Activated naive CD4-positive, alpha-beta T cell treated with anti-CD3 and anti-CD28 coated beads, Interleukin-2, amount 10 ng/mL, durations not matched to agents 7 days and 5 days (primary cell): ENCODE results near the gene RNF126.

Experiments used
- CTCF ChIA-PET: fragments of 350-600 bp; sonication (Branson Sonifier 250); formaldehyde crosslinking; loops from one replicate; lab custom pipeline; 2021; ENCODE audit warnings: antibody characterized with exemption; lab: Charles Lee
- DNase-seq: peaks from one replicate; pipeline ENCODE4 v3.0.0-alpha.2; 2020
- H3K27ac Mint-ChIP-seq: one replicate; pipeline ENCODE4 v1.8.0; 2021; ENCODE audit warnings: mild to moderate bottlenecking, moderate library complexity, mixed read lengths
- H3K27me3 Mint-ChIP-seq: one replicate; pipeline ENCODE4 v1.8.0; 2021; ENCODE audit warnings: mild to moderate bottlenecking, mixed read lengths
- H3K36me3 Mint-ChIP-seq: one replicate; pipeline ENCODE4 v1.8.0; 2021; ENCODE audit warnings: mixed read lengths
- H3K4me1 Mint-ChIP-seq: one replicate; pipeline ENCODE4 v1.8.0; 2021; ENCODE audit warnings: mixed read lengths
- H3K4me3 Mint-ChIP-seq: one replicate; pipeline ENCODE4 v1.8.0; 2021; ENCODE audit warnings: mild to moderate bottlenecking, moderate library complexity, mixed read lengths
- H3K9me3 Mint-ChIP-seq: one replicate; pipeline ENCODE4 v1.8.0; 2021; ENCODE audit warnings: mixed read lengths

The RNF126 gene

GRCh38 chr19:694481-695351, 31.7 kb upstream of the RNF126 start:
- no peak for DNase-seq
- no peaks in the 10 kb centered on the region for H3K36me3 Mint-ChIP-seq
- no peak overlapping the region for H3K4me3 Mint-ChIP-seq
- no peaks in the 10 kb centered on the region for H3K4me1 Mint-ChIP-seq
- no peak overlapping the region for H3K27ac Mint-ChIP-seq
- H3K9me3 Mint-ChIP-seq, result no peaks in the 10 kb centered on the region
- H3K27me3 Mint-ChIP-seq, result peaks cover 52% of the 10 kb centered on the region
- CTCF ChIA-PET, result no interaction called here

GRCh38 chr19:690203-690602, 27.2 kb upstream of the RNF126 start:
- CTCF ChIA-PET, result no interaction called here
- no peaks in the 10 kb centered on the region for H3K9me3 Mint-ChIP-seq
- peaks cover 22% of the 10 kb centered on the region for H3K27me3 Mint-ChIP-seq
- H3K27ac Mint-ChIP-seq, result no peak overlapping the region
- no peaks in the 10 kb centered on the region for H3K4me1 Mint-ChIP-seq
- H3K4me3 Mint-ChIP-seq, result no peak overlapping the region
- DNase-seq, result no peak
- no peaks in the 10 kb centered on the region for H3K36me3 Mint-ChIP-seq

DNA sequence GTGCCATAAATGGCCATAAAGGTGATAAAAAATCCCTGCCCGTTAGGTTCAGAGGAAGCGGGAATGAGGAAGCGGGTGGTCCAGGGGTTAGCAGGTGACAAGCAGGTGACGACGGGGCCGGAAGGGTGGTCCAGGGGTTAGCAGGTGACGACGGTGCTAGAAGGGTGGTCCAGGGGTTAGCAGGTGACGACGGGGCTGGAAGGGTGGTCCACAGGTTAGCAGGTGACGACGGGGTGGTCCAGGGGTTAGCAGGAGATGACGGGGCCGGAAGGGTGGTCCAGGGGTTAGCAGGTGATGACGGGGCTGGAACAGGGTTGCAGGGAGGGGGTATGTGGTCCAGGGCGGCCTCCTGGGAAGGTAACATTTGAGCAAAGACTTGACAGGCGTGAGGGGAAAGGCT, 26.0 kb upstream of the RNF126 start:
- Mint-ChIP-seq H3K27ac (no peak overlapping the region), H3K27me3 (peaks cover 10% of the 10 kb centered on the region), H3K9me3 (no peaks in the 10 kb centered on the region), H3K36me3 (no peaks in the 10 kb centered on the region), H3K4me1 (no peaks in the 10 kb centered on the region), H3K4me3 (no peak overlapping the region)
- CTCF ChIA-PET, result no interaction called here
- no peak for DNase-seq

- CTCF ChIA-PET, result interaction anchor here (1.1 kb wide), 1 partner anchor 313 kb away, joined by 3 read pairs; no protein-coding TSS in a partner anchor
- no peak for DNase-seq
- Mint-ChIP-seq H3K27me3 (peaks cover 4% of the 10 kb centered on the region), H3K36me3 (no peaks in the 10 kb centered on the region), H3K9me3 (no peaks in the 10 kb centered on the region), H3K27ac (no peak overlapping the region), H3K4me1 (no peaks in the 10 kb centered on the region), H3K4me3 (no peak overlapping the region)
These were observed 25.2 kb upstream of the RNF126 start for GRCh38 chr19:688214-688613.

DNA sequence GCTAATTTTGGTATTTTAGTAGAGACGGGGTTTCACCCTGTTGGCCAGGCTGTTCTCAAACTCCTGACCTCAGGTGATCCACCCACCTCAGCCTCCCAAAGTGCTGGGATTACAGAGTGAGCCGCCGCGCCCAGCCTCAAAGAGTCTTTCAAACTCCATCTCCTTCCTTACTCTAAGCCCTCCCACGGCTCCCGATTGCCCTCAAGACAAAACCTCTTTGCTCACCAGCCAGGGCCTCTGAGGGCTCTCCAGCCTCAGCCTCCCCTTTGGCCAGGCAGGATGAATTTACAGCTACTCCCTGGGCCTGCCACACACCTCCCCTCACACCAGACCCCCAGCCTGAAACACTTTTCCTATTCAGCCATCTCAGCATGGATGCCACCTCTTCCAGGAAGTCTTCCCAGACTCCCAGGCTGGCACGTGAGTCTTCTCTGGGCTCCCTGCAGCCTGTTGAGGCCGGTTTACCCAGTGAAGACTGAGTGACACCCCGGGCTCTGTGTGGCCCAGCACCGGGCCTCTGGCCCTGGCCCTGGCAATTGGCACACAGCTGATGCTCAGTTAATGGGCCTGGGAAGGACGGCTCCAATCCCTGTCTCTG, 24.7 kb upstream of the RNF126 start:
- Mint-ChIP-seq H3K4me3 (no peak overlapping the region), H3K27ac (no peak overlapping the region), H3K36me3 (no peaks in the 10 kb centered on the region), H3K4me1 (no peaks in the 10 kb centered on the region), H3K27me3 (peaks cover 4% of the 10 kb centered on the region), H3K9me3 (no peaks in the 10 kb centered on the region)
- no peak for DNase-seq
- CTCF ChIA-PET, result interaction anchor here (1.1 kb wide), 1 partner anchor 314 kb away, joined by 3 read pairs; no protein-coding TSS in a partner anchor

GRCh38 chr19:686589-687297, 23.7 kb upstream of the RNF126 start:
- peaks cover 2% of the 10 kb centered on the region for H3K27me3 Mint-ChIP-seq
- H3K4me3 Mint-ChIP-seq, result no peak overlapping the region
- CTCF ChIA-PET, result interaction anchor here (0.7 kb wide), 1 partner anchor 358 kb away, joined by 3 read pairs; no protein-coding TSS in a partner anchor
- no peaks in the 10 kb centered on the region for H3K9me3 Mint-ChIP-seq
- H3K4me1 Mint-ChIP-seq, result no peaks in the 10 kb centered on the region
- no peaks in the 10 kb centered on the region for H3K36me3 Mint-ChIP-seq
- H3K27ac Mint-ChIP-seq, result no peak overlapping the region
- no peak for DNase-seq

GRCh38 chr19:685454-685931, 22.5 kb upstream of the RNF126 start:
- DNase-seq, result no peak
- H3K27ac Mint-ChIP-seq, result no peak overlapping the region
- no peaks in the 10 kb centered on the region for H3K36me3 Mint-ChIP-seq
- no peaks in the 10 kb centered on the region for H3K27me3 Mint-ChIP-seq
- no peaks in the 10 kb centered on the region for H3K4me1 Mint-ChIP-seq
- H3K9me3 Mint-ChIP-seq, result no peaks in the 10 kb centered on the region
- H3K4me3 Mint-ChIP-seq, result no peak overlapping the region
- CTCF ChIA-PET, result no interaction called here

- Mint-ChIP-seq H3K27ac (no peak overlapping the region), H3K27me3 (peaks cover 16% of the 10 kb centered on the region), H3K36me3 (no peaks in the 10 kb centered on the region), H3K4me3 (no peak overlapping the region), H3K4me1 (peaks cover 9% of the 10 kb centered on the region), H3K9me3 (no peaks in the 10 kb centered on the region)
- CTCF ChIA-PET, result no interaction called here
- no peak for DNase-seq
These were observed 19.8 kb upstream of the RNF126 start for GRCh38 chr19:682678-683320.

- DNase-seq, result peak; percentile 92
- Mint-ChIP-seq H3K4me3 (peak overlapping the region; percentile 78), H3K4me1 (peaks cover 9% of the 10 kb centered on the region), H3K36me3 (no peaks in the 10 kb centered on the region), H3K27me3 (peaks cover 31% of the 10 kb centered on the region), H3K27ac (peak overlapping the region; percentile 99), H3K9me3 (no peaks in the 10 kb centered on the region)
- CTCF ChIA-PET, result no interaction called here
These were observed 18.3 kb upstream of the RNF126 start for GRCh38 chr19:681029-682019.

GRCh38 chr19:680287-681028, 17.4 kb upstream of the RNF126 start:
- peak; percentile 100 for DNase-seq
- CTCF ChIA-PET, result interaction anchor here (0.6 to 1.5 kb wide), 2 partner anchors 17 to 1350 kb away, joined by 5 to 6 read pairs; partner anchors contain the start of gene RNF126
- H3K27me3 Mint-ChIP-seq, result peaks cover 40% of the 10 kb centered on the region
- peak overlapping the region; percentile 78 for H3K4me3 Mint-ChIP-seq
- no peaks in the 10 kb centered on the region for H3K36me3 Mint-ChIP-seq
- H3K9me3 Mint-ChIP-seq, result no peaks in the 10 kb centered on the region
- peak overlapping the region; percentile 99 for H3K27ac Mint-ChIP-seq
- peaks cover 9% of the 10 kb centered on the region for H3K4me1 Mint-ChIP-seq

- Mint-ChIP-seq H3K27me3 (peaks cover 48% of the 10 kb centered on the region), H3K4me3 (peak overlapping the region; percentile 78), H3K9me3 (no peaks in the 10 kb centered on the region), H3K27ac (no peak overlapping the region), H3K36me3 (no peaks in the 10 kb centered on the region), H3K4me1 (peaks cover 12% of the 10 kb centered on the region)
- CTCF ChIA-PET, result interaction anchor here (0.6 to 1.5 kb wide), 4 partner anchors 16 to 1351 kb away, joined by 3 to 6 read pairs (median 4); partner anchors contain the start of gene RNF126
- DNase-seq, result peak; percentile 62
These were observed 16.6 kb upstream of the RNF126 start for GRCh38 chr19:679418-680286.
